GM18498 (cell line): Measurements from ENCODE around the gene TMEM45A.
"Not testable (repeated sequence)": the region's sequence is repeated elsewhere in the genome, so short reads cannot be mapped to it uniquely, and the experiment has no call there.

Experiments
- ATAC-seq: cut with Tn5 transposase; IDR thresholded peaks from one replicate; pipeline ENCODE4 v1.9.1; 2021; ENCODE audit warnings: mild to moderate bottlenecking, moderate library complexity; ENCODE audit not compliant: unreplicated experiment

Gene TMEM45A

GRCh38 chr3:100492059-100493006, at the start of gene TMEM45A:
TMEM45A (plus strand) TSS chr3:100492619; CDS start chr3:100555212, 62,593 bp downstream.
- peak; percentile 98 for ATAC-seq

- no peak for ATAC-seq
Measured at GRCh38 chr3:100443690-100444089, 48.7 kb upstream of the TMEM45A start.

GRCh38 chr3:100447067-100447466, 45.4 kb upstream of the TMEM45A start:
- not testable (repeated sequence) for ATAC-seq

- no peak for ATAC-seq
Measured at GRCh38 chr3:100448079-100448478, 44.3 kb upstream of the TMEM45A start.

GRCh38 chr3:100449214-100449613, 43.2 kb upstream of the TMEM45A start:
- ATAC-seq: no peak

GRCh38 chr3:100454677-100455076, 37.7 kb upstream of the TMEM45A start:
- no peak for ATAC-seq

GRCh38 chr3:100455841-100456550, 36.4 kb upstream of the TMEM45A start:
- ATAC-seq: no peak

GRCh38 chr3:100456745-100457144, 35.7 kb upstream of the TMEM45A start:
- no peak for ATAC-seq

- no peak for ATAC-seq
Measured at GRCh38 chr3:100457811-100458210, 34.6 kb upstream of the TMEM45A start.

- ATAC-seq: no peak
Measured at GRCh38 chr3:100458814-100459213, 33.6 kb upstream of the TMEM45A start.

- ATAC-seq: peak; percentile 89
Measured at GRCh38 chr3:100463002-100463401, 29.4 kb upstream of the TMEM45A start.

GRCh38 chr3:100463646-100464155, 28.7 kb upstream of the TMEM45A start:
- no peak for ATAC-seq

- ATAC-seq: peak; percentile 51
Measured at GRCh38 chr3:100465892-100466777, 26.3 kb upstream of the TMEM45A start.

- ATAC-seq: no peak
Measured at GRCh38 chr3:100467133-100467532, 25.3 kb upstream of the TMEM45A start.

GRCh38 chr3:100468676-100469075, 23.7 kb upstream of the TMEM45A start:
- no peak for ATAC-seq

GRCh38 chr3:100470951-100471350, 21.5 kb upstream of the TMEM45A start:
- ATAC-seq: no peak

GRCh38 chr3:100471444-100471843, 21.0 kb upstream of the TMEM45A start:
- ATAC-seq: no peak

- ATAC-seq: not testable (repeated sequence)
Measured at GRCh38 chr3:100477851-100478360, 14.5 kb upstream of the TMEM45A start.

GRCh38 chr3:100478521-100478920, 13.9 kb upstream of the TMEM45A start:
- ATAC-seq: not testable (repeated sequence)

- ATAC-seq: no peak
Measured at GRCh38 chr3:100480081-100480480, 12.3 kb upstream of the TMEM45A start.
